Prostate gland (tissue), 2 donors: Measurements from ENCODE around the gene TRNAU1AP. TPM values are rescaled to one million over a fixed set of nuclear protein-coding genes. Genes with fewer than 3 reads are reported as not detected.

Experiments used
- DNase-seq: peaks from one replicate; pipeline ENCODE4 v3.0.0-alpha.2; 2019; ENCODE audit warnings: low spot score
- H3K27ac ChIP-seq, 2 donors: fragments of 200-600 bp; sonication (generic); 2 replicates each; pipeline ENCODE4 v1.5.1; 2017 to 2019
- H3K27me3 ChIP-seq: fragments of 200-600 bp; sonication (generic); replicated peaks from 2 replicates; pipeline ENCODE4 v1.5.1; 2019; ENCODE audit not compliant: insufficient read depth
- H3K36me3 ChIP-seq, 2 donors: fragments of 200-600 bp; sonication (generic); 1 replicate in 1 of 2; 2 replicates in 1 of 2; pipeline versions ENCODE4 v1.5.1 to v1.8.1; 2017 to 2019
- H3K4me1 ChIP-seq: fragments of 200-600 bp; sonication (generic); replicated peaks from 2 replicates; pipeline ENCODE4 v1.5.1; 2019
- H3K4me3 ChIP-seq, 2 donors: fragments of 200-600 bp; sonication (generic); 2 replicates each; pipeline ENCODE4 v1.5.1; 2017 to 2019
- H3K9me3 ChIP-seq: fragments of 200-600 bp; sonication (generic); 2 replicates; pipeline ENCODE4 v1.5.1; 2017
- CTCF ChIP-seq, 4 experiments: fragments of 200-600 bp in 2 of 4; fragments of 450-650 bp in 2 of 4; sonication (generic) in 2 of 4; IDR thresholded peaks; 1 replicate in 3 of 4; 2 replicates in 1 of 4; pipeline ENCODE4 v1.5.1; 2016 to 2019; ENCODE audit warnings: antibody characterized with exemption in 4 of 4, mild to moderate bottlenecking in 2 of 4, moderate library complexity in 2 of 4
- POLR2A ChIP-seq: fragments of 450-650 bp; IDR thresholded peaks from one replicate; pipeline ENCODE4 v1.6.1; 2016; ENCODE audit warnings: antibody characterized with exemption, mild to moderate bottlenecking
- POLR2AphosphoS5 ChIP-seq: sonication (generic); formaldehyde crosslinking; IDR thresholded peaks from one replicate; pipeline ENCODE4 v1.6.1; 2017; ENCODE audit warnings: antibody characterized with exemption
- WGBS: methylation state at CpG from one replicate; pipeline ENCODE4 v1.1.5; 2018; 5-methylcytosine and 5-hydroxymethylcytosine counted together
- intact Hi-C: fragments of 100-400 bp; cut with DNase I; formaldehyde crosslinking; loops from one replicate; pipeline ENCODE4 v1.14.2; 2022
- total RNA-seq, 2 donors: library from RNA; depleted of rRNA; stranded (reverse); fragments of >200 nt; gene quantifications; one replicate each; pipeline ENCODE4 v1.1.0, GENCODE V29; 2016

TRNAU1AP gene
- total RNA-seq, 2 donors from 2014 or later, result 11.5 to 20.8 TPM

DNA sequence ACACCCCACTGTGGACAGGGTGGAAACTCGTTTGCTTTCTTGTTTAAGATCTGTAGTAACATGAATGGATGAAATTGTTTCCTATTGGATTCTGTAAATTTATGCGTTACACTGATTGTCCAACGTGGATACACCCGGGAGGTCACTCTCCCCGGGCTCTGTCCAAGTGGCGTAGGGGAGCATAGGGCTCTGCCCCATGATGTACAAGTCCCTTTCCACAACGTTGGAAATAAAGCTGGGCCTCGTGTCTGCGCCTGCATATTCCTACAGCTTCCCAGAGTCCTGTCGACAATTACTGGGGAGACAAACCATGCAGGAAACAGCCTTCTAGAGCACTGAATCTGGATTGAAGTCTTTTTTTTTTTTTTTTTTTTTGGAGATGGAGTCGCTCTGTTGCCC lies 45.6 kb upstream of the TRNAU1AP start:
- DNase-seq, result no peak
- Histone ChIP-seq H3K9me3 (no peaks in the 10 kb centered on the region), H3K36me3 (peaks cover 0 to 11% of the 10 kb centered on the region in 2 donors), H3K4me3 (peak overlapping the region; percentile 57 to 72), H3K27me3 (no peaks in the 10 kb centered on the region), H3K4me1 (no peaks in the 10 kb centered on the region), H3K27ac (peak overlapping the region; percentile 71 to 77)
- WGBS, result 2% methylated on average over 11 of the region's 11 CpGs
- intact Hi-C loops, result no loop called here
- TF ChIP-seq CTCF (IDR thresholded peaks at IDR 0.05), result no peak
- no peak for TF ChIP-seq POLR2A
- TF ChIP-seq POLR2AphosphoS5, result no peak

DNA sequence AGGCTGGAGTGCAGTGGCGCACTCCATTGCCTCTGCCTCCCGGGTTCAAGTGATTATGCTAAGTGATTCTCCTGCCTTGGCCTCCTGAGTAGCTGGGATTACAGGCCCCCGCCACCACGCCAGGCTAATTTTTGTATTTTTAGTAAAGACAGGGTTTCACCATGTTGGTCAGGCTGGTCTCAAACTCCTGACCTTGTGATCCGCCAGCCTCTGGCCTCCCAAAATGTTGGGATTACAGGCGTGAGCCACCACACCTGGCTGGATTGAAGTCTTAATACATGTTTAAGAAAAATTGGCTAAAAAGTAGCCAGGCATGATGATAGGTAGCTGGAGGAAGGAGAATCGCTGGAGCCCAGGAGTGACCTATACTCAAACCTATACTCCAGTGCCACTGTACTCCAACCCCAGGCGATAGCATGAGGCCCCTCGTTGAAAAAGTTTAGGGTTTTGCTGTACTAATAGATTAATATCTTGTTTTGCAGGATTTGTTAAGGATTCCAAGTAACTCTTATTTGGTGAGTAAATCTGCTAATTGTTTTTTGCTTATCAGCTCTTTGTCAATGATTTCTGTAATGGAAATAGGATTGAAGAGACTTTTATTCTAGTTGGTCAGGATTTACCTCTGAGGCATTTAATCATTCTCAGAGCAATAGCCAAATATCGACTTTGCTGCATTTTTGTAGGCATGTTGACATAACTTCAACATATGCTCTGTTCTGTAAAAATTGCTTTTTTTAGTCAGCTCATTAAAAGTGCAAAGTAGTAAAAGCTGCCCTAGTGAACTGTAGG lies 45.0 kb upstream of the TRNAU1AP start:
- Histone ChIP-seq H3K36me3 (peaks cover 0 to 11% of the 10 kb centered on the region in 2 donors), H3K27ac (peak overlapping the region; percentile 71 to 77), H3K4me1 (no peaks in the 10 kb centered on the region), H3K9me3 (no peaks in the 10 kb centered on the region), H3K4me3 (peak overlapping the region; percentile 57 to 72), H3K27me3 (no peaks in the 10 kb centered on the region)
- 36% methylated on average over 10 of the region's 10 CpGs for WGBS
- DNase-seq, result no peak
- TF ChIP-seq CTCF (IDR thresholded peaks at IDR 0.05) (no peak), POLR2AphosphoS5 (no peak), POLR2A (no peak)
- intact Hi-C loops, result no loop called here

- DNase-seq, result no peak
- Histone ChIP-seq H3K27me3 (no peaks in the 10 kb centered on the region), H3K9me3 (no peaks in the 10 kb centered on the region), H3K27ac (peak overlapping the region in 1 of 2 donors; percentile 77), H3K4me3 (peak overlapping the region in 1 of 2 donors; percentile 72), H3K36me3 (peaks cover 0 to 11% of the 10 kb centered on the region in 2 donors), H3K4me1 (no peaks in the 10 kb centered on the region)
- 39% methylated on average over 5 of the region's 5 CpGs for WGBS
- TF ChIP-seq CTCF (IDR thresholded peaks at IDR 0.05) (no peak), POLR2A (no peak), POLR2AphosphoS5 (no peak)
- intact Hi-C loops, result no loop called here
Measured at GRCh38 chr1:28508435-28508754, 44.5 kb upstream of the TRNAU1AP start.

- no peaks in the 10 kb centered on the region for H3K9me3 ChIP-seq
- intact Hi-C loops, result loop anchor here (10.0 kb wide), 1 partner anchor 375 kb away; no protein-coding TSS in a partner anchor
- DNase-seq, result no peak
- peaks cover 0 to 11% of the 10 kb centered on the region in 2 donors for H3K36me3 ChIP-seq
- WGBS, result 76% methylated on average over 8 of the region's 8 CpGs
- H3K27ac ChIP-seq, result no peak overlapping the region
- no peak overlapping the region for H3K4me3 ChIP-seq
- no peaks in the 10 kb centered on the region for H3K4me1 ChIP-seq
- TF ChIP-seq POLR2A (no peak), POLR2AphosphoS5 (no peak), CTCF (IDR thresholded peaks at IDR 0.05) (no peak)
- H3K27me3 ChIP-seq, result no peaks in the 10 kb centered on the region
Measured at GRCh38 chr1:28509705-28510272, 43.1 kb upstream of the TRNAU1AP start.
